DMS79 treated with DMSO at 0.1 percent for 48 hours (cell line): Measurements from ENCODE around the gene PRMT7.

Source experiments
- DNase-seq: peaks from one replicate; lab custom pipeline; 2025; lab: John Stamatoyannopoulos, UW

Gene PRMT7

DNA sequence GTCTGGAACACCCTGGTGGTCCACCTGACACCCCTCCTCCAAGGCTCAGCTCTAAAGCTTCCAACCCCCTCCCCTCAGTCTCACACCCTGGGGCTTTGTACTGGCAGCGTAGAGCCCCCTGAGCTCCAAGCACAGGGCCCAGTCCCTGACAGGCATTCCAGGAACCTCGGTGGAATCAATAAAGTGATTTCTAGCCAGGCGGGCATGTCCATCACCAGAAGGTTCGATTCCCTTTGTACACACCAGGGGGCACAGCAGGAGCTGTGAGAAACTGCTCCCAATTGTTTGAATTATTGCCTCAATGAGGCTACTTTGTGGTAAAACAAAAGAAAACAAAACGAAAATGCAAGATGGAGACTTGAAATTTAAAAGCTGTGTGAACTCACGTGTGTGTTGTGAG is 85.7 kb downstream of the PRMT7 start:
- no peak for DNase-seq

- DNase-seq: no peak
Measured at GRCh38 chr16:68397710-68398201, 86.9 kb downstream of the PRMT7 start.

DNA sequence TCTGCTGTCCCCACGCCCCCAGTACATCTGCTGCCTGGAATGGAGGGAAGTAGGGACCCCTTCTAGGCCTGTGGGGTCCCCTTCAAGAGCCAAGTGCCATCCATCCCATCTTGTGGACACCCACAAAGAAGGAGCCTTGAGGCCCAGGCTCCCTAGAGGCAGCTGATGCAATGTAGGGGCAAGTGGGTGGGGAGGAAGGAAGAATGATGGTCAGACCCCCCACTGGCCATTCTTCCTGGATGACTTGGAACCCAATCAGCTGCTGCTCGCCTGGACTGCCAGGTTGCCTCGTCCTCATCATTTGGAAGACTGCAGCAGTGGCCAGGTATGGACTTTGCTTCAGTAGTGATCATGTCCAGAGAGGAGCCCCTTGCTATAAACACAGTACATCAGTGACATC is 88.6 kb downstream of the PRMT7 start:
- no peak for DNase-seq

DNA sequence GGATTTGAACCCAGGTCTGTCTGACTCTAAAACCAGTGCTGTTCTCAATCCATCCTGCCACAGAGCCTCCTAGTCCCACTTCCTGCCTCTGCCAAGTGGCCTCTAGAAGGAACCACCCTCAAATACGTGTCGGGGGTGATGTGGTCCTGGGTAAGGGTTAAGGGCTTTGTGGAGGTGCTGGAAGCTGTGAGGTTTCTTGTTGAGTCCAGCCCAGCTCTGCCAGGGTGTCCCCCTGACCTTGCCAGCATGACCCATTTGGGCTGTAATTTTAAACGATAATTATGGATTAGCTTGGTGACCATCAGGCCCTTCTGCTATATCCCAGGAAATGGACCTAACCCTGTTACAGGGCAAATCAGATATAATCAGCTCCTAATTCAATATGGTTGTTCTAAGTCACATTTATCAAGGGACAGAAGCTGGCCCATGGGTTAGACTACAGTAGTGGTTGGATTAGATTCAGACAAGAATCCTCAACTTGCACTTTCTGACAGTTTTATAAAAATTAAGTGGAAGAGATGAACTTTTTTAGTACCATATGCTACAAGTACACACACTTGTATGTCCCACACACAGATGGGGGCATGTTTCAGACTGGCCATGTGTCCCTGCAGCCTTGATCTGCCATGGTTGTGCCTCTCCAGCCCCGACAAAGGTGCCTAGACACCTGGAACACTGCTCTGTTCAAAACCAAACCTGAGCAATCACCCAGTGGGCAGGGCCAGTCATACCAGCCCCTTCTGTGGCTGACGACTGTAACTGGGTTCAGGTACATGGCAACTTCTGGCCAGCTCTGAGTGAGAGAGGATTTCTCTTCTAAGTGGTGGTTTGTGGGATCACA is 89.5 kb downstream of the PRMT7 start:
- no peak for DNase-seq

GRCh38 chr16:68400924-68401460 is 90.2 kb downstream of the PRMT7 start:
- DNase-seq: no peak

GRCh38 chr16:68401871-68402747 is 91.3 kb downstream of the PRMT7 start:
- no peak for DNase-seq

DNA sequence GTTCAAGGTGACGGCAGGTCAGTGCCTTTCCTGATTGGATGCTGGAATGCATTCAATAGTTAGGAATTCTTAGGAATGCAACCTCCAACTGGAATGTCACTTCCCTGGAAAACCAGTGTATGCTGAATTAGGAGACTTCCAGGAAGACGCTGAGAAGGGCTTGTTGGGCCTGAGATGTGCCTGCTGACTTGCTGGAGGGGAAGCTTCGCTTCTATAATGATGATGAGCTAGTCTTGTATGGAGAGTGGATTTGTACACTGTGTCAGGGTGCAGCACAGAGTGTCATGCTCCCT is 91.9 kb downstream of the PRMT7 start:
- no peak for DNase-seq

GRCh38 chr16:68403177-68403576 is 92.4 kb downstream of the PRMT7 start:
- no peak for DNase-seq

DNA sequence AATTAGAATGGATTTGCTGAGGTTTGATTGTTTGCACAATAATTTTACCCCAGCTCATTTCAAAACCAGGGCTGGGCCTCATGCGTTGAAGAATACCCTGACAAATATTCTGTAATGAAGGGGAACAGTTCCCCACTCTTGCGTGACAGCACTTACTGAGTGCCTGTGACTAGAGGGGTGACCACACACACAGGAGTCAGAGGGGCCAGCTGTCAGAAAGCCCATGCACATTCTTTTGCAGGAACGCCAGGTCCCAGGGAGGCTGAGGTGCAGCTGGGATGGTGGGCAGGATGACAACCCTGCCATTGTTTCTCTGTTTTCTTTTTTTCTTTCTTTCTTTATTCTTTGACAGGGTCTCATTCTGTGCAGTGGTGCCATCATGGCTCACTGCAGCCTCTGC is 92.9 kb downstream of the PRMT7 start:
- no peak for DNase-seq

DNA sequence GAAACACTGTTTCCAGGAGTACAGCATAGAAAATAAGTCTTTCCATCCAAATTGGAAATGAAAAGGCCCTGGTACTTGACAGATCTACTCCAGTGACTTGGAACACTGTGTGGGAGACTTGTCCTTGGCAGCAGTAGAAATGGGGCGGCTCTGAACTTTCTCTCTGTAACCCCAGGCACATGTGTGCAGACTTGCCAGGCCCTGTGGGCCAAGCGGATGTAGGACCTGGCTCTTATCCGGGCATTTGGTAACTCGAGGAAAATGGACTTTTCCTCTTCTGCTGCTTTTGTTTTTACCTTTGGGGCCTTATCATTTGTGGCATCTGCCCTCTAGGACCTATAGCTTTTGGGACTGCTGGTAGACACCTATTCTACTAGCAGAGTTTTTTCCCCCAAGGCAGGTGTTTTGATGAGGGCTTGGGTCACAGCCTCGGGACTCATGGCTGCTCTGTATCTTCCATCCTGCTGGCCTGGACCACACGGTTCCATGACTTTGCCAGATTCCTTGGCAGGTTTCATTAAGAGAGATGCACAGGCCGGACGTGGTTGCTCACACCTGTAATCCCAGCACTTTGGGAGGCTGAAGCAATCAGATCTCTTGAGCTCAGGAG is 94.0 kb downstream of the PRMT7 start:
- no peak for DNase-seq

GRCh38 chr16:68406458-68407152 is 95.8 kb downstream of the PRMT7 start:
- peak; percentile 77 for DNase-seq
